GM12875 (cell line): ENCODE data around the gene LURAP1L.

Experiments
- H3K4me3 ChIP-seq: one replicate; pipeline ENCODE4 v1.5.1; 2011; ENCODE audit warnings: low read depth, low read length, control low read depth
- CTCF ChIP-seq: IDR thresholded peaks from 2 replicates; pipeline ENCODE4 v1.5.1; 2011; ENCODE audit warnings: low read depth, mild to moderate bottlenecking, control low read depth, inconsistent platforms, low read length, moderate library complexity, borderline replicate concordance; ENCODE audit not compliant: insufficient read depth

Gene LURAP1L

GRCh38 chr9:12739014-12739652 lies 35.7 kb upstream of the LURAP1L start:
- no peak overlapping the region for H3K4me3 ChIP-seq
- no peak for TF ChIP-seq CTCF

- no peak for TF ChIP-seq CTCF
Measured at GRCh38 chr9:12740845-12741244, 34.0 kb upstream of the LURAP1L start.

GRCh38 chr9:12748016-12748415 lies 26.8 kb upstream of the LURAP1L start:
- no peak overlapping the region for H3K4me3 ChIP-seq
- TF ChIP-seq CTCF = no peak

More at GRCh38 chr9:12740845-12741244, 34.0 kb upstream of the LURAP1L start:
- no peak overlapping the region for H3K4me3 ChIP-seq

- H3K4me3 ChIP-seq = no peak overlapping the region
- no peak for TF ChIP-seq CTCF
Measured at GRCh38 chr9:12748954-12749353, 25.9 kb upstream of the LURAP1L start.

- no peak overlapping the region for H3K4me3 ChIP-seq
- TF ChIP-seq CTCF = no peak
Measured at GRCh38 chr9:12753931-12754330, 20.9 kb upstream of the LURAP1L start.

GRCh38 chr9:12759761-12760160 lies 15.1 kb upstream of the LURAP1L start:
- no peak for TF ChIP-seq CTCF
- no peak overlapping the region for H3K4me3 ChIP-seq

- H3K4me3 ChIP-seq = no peak overlapping the region
- no peak for TF ChIP-seq CTCF
Measured at GRCh38 chr9:12760758-12761157, 14.1 kb upstream of the LURAP1L start.
